ENCODE results near the gene NLGN1.

DNA sequence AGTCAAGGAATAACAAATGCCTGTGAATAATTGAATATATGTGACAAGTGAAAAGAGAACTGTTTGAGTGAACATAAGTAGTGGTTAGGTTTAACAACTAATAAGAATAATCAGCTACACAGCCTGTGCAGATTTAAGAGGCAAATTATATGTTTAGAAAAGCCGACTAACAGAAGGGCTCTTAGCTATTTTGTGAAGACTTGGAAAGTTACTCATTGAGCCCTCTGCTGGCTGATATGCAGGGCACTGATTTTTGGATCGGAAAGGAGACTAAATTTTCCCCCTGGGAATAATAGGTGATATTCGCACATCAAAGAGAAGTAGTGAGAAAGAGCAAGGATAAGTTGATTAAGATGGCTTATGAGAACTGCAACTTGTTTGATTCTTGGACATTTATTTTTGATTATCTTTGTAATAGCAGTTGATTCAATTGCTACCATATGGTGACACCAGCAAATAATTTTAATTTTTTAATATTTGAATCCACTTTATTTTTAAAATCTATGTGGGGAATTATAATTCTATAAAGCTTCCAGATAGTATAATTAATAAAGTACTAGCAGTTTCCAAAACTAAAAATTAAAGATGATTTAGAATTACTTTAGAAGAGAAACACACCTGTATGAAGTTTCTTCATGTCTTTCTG lies 156.2 kb downstream of the NLGN1 start:
- TF ChIP-seq, protein P1, sequence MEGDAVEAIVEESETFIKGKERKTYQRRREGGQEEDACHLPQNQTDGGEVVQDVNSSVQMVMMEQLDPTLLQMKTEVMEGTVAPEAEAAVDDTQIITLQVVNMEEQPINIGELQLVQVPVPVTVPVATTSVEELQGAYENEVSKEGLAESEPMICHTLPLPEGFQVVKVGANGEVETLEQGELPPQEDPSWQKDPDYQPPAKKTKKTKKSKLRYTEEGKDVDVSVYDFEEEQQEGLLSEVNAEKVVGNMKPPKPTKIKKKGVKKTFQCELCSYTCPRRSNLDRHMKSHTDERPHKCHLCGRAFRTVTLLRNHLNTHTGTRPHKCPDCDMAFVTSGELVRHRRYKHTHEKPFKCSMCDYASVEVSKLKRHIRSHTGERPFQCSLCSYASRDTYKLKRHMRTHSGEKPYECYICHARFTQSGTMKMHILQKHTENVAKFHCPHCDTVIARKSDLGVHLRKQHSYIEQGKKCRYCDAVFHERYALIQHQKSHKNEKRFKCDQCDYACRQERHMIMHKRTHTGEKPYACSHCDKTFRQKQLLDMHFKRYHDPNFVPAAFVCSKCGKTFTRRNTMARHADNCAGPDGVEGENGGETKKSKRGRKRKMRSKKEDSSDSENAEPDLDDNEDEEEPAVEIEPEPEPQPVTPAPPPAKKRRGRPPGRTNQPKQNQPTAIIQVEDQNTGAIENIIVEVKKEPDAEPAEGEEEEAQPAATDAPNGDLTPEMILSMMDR (IDR thresholded peaks at IDR 0.05; ENCODE audit: poor library complexity) = peak; percentile 72
- TF ChIP-seq EZH2 (IDR thresholded peaks at IDR 0.05; ENCODE audit: borderline replicate concordance) = no peak
- TF ChIP-seq EZH2phosphoT487 (IDR thresholded peaks at IDR 0.05; ENCODE audit: low read depth, severe bottlenecking, unreplicated experiment) = no peak

Measured in hepatocyte (in vitro differentiated cells).